Retinal pigment epithelial cell (primary cell): ENCODE results near the gene KRT13.
A peak's percentile ranks its signal among the peaks of the same experiment; 100 is the strongest.

Experiments used
- DNase-seq: peaks from one replicate; pipeline ENCODE4 v3.0.0-alpha.2; 2010; ENCODE audit warnings: low read depth
- H3K4me3 ChIP-seq: 2 replicates; pipeline ENCODE4 v1.5.1; 2011; ENCODE audit warnings: mild to moderate bottlenecking, low read length, control low read depth, moderate library complexity
- CTCF ChIP-seq: conservative IDR thresholded peaks from 2 replicates; pipeline ENCODE4 v1.5.1; 2011; ENCODE audit warnings: low read depth, low read length, control low read depth, inconsistent platforms

Gene KRT13

GRCh38 chr17:41532947-41533570 is 27.6 kb upstream of the KRT13 start:
- no peak for TF ChIP-seq CTCF
- DNase-seq = no peak
- H3K4me3 ChIP-seq = no peak overlapping the region

- no peak for DNase-seq
- no peak overlapping the region for H3K4me3 ChIP-seq
- no peak for TF ChIP-seq CTCF
Observed at GRCh38 chr17:41531993-41532392, 26.6 kb upstream of the KRT13 start.

- no peak for TF ChIP-seq CTCF
- no peak overlapping the region for H3K4me3 ChIP-seq
- DNase-seq = peak; percentile 98
Observed at GRCh38 chr17:41530062-41531048, 24.9 kb upstream of the KRT13 start.

GRCh38 chr17:41529491-41529915 is 24.1 kb upstream of the KRT13 start:
- TF ChIP-seq CTCF = no peak
- no peak for DNase-seq
- no peak overlapping the region for H3K4me3 ChIP-seq

GRCh38 chr17:41528959-41529353 is 23.5 kb upstream of the KRT13 start:
- H3K4me3 ChIP-seq = no peak overlapping the region
- no peak for TF ChIP-seq CTCF
- DNase-seq = no peak

GRCh38 chr17:41527063-41528023 is 21.9 kb upstream of the KRT13 start:
- H3K4me3 ChIP-seq = peak overlapping the region; percentile 86
- no peak for DNase-seq
- TF ChIP-seq CTCF = no peak
